Mesothelial cell of epicardium (in vitro differentiated cells): Measurements from ENCODE around the gene GPC3. TPM values are rescaled to one million over a fixed set of nuclear protein-coding genes. Genes with fewer than 3 reads are reported as not detected.
A peak's percentile ranks its signal among the peaks of the same experiment; 100 is the strongest.

Source experiments
- DNase-seq, 2 experiments: peaks; one replicate each; pipeline ENCODE4 v3.0.0; 2021; ENCODE audit warnings: low spot score in 2 of 2; ENCODE audit not compliant: unreplicated experiment in 2 of 2
- H3K27ac Mint-ChIP-seq: 2 replicates; pipeline ENCODE4 v1.8.0; 2021; ENCODE audit warnings: mixed read lengths
- H3K27me3 Mint-ChIP-seq: 2 replicates; pipeline ENCODE4 v1.8.0; 2021; ENCODE audit warnings: low read depth, mixed read lengths
- H3K36me3 Mint-ChIP-seq: 2 replicates; pipeline ENCODE4 v1.8.0; 2021; ENCODE audit warnings: mixed read lengths
- H3K4me1 Mint-ChIP-seq: 2 replicates; pipeline ENCODE4 v1.8.0; 2021; ENCODE audit warnings: mixed read lengths
- H3K4me3 Mint-ChIP-seq: 2 replicates; pipeline ENCODE4 v1.8.0; 2021; ENCODE audit warnings: mild to moderate bottlenecking, moderate library complexity, mixed read lengths
- H3K9me3 Mint-ChIP-seq: 2 replicates; pipeline ENCODE4 v1.8.0; 2021; ENCODE audit warnings: mixed read lengths
- CTCF ChIP-seq: fragments of 200-600 bp; sonication (generic); IDR thresholded peaks from one replicate; pipeline ENCODE4 v1.5.0; 2021; ENCODE audit warnings: antibody characterized with exemption; ENCODE audit not compliant: unreplicated experiment
- total RNA-seq: library from RNA; stranded (reverse); gene quantifications from 3 replicates; pipeline ENCODE4 v1.2.1, GENCODE V29; 2021

GPC3 gene
- total RNA-seq, 1 donor from 2014 or later = 864 TPM

- Mint-ChIP-seq H3K36me3 (no peaks in the 10 kb centered on the region), H3K4me1 (peaks cover 30% of the 10 kb centered on the region), H3K4me3 (no peak overlapping the region), H3K27ac (peak overlapping the region; percentile 78), H3K27me3 (no peaks in the 10 kb centered on the region), H3K9me3 (no peaks in the 10 kb centered on the region)
- TF ChIP-seq CTCF = no peak
- peak in 1 of 2 experiments; percentile 60 for DNase-seq
These were observed 489.7 kb downstream of the GPC3 start for GRCh38 chrX:133495464-133496391.

- H3K27me3 Mint-ChIP-seq = no peaks in the 10 kb centered on the region
- H3K4me1 Mint-ChIP-seq = peaks cover 30% of the 10 kb centered on the region
- no peaks in the 10 kb centered on the region for H3K9me3 Mint-ChIP-seq
- no peak overlapping the region for H3K27ac Mint-ChIP-seq
- no peak overlapping the region for H3K4me3 Mint-ChIP-seq
- no peaks in the 10 kb centered on the region for H3K36me3 Mint-ChIP-seq
- no peak for DNase-seq
- TF ChIP-seq CTCF = no peak
These were observed 492.0 kb downstream of the GPC3 start for GRCh38 chrX:133493366-133493765.

GRCh38 chrX:133490955-133491354, 494.4 kb downstream of the GPC3 start:
- H3K27ac Mint-ChIP-seq = no peak overlapping the region
- no peak for DNase-seq

More at GRCh38 chrX:133490955-133491354, 494.4 kb downstream of the GPC3 start:
- Mint-ChIP-seq H3K4me1 (peaks cover 18% of the 10 kb centered on the region), H3K36me3 (no peaks in the 10 kb centered on the region), H3K4me3 (no peak overlapping the region), H3K27me3 (no peaks in the 10 kb centered on the region), H3K9me3 (no peaks in the 10 kb centered on the region)
- no peak for TF ChIP-seq CTCF
